ENCODE measurements around the gene RAI1.
"Not testable (repeated sequence)": the region's sequence is repeated elsewhere in the genome, so short reads cannot be mapped to it uniquely, and the experiment has no call there.

Gene RAI1

DNA sequence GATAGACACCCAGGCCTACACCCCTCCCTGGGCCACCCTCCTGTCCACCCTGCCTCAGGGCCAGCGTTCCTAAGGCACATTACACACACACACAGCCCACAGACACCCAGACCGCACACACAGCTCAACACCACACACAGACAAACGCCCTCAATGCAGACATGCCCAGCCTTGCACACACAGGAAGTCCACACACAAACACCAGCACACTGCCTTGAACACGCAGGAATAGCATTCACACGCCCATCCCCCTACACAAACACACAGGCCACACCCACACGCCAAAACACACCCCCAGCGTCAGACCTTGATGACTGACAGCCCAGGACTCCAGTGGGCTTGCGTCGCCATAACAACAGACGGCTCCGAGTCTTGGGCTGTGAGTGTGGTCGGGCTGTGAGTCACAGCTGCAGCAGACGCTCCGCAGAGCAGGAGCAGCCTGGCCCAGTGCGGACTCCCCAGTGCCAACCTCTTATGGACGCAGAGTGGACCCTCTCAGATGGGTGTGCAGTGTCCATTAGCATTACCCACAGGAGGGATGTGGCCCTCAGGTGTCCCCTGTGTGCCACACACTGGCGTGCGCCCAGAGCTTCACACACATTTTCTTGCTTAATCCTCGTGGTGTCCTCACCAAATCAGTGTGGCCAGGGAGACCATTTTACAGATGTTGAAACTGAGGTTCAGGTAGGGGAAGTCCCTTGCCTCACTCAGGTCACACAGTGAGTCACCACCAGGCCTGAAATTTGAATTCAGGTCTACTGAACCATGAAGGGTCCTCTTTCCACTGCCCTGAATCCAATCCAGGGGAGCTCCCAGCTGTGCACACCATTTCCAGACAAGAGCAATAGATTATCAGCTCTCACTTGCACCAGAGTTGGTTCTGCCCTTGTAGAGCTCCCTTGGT is 17.8 kb upstream of the RAI1 start:
- peak; percentile 63 to 84 for DNase-seq (ENCODE audit: extremely low read depth in 1 of 2, low read depth in 1 of 2)

DNA sequence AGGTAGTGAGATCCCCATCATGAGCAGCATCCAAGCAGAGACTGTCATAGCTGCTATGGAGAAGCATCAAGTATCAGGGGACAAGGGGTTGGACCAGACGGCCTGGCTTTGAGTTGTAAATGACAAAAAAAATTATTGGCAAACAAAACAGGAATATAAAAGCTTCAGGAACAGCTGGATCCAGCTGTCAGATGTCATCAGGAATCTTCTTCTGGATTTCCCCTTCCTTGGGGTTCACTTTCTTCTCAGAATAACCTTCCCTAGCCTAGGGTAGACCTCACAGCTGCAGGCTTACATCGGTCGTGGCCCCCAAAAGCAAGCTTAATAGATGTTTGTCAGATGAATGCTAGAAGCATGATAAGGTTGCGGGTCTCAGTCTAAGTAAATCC is 17.2 kb upstream of the RAI1 start:
- DNase-seq (ENCODE audit: extremely low read depth in 1 of 2, low read depth in 1 of 2) = no peak

DNA sequence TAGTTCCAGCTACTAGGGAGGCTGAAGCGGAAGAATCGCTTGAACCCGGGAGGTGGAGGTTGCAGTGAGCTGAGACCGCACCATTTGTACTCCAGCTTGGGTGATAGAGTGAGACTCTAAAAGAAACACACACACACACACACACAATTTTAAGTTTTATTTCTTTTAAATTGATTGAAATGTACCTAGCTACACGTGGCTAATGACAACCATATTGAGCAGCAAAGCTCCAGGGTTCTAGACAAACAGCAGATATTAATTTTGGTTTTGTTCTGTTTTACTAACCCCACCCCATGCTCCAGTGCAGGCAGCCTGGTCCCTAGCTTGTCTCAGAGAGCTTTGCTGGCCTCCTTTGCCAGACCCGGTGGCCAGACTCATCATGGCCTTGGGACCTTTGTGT is 16.0 kb upstream of the RAI1 start:
- no peak for DNase-seq (ENCODE audit: extremely low read depth in 1 of 2, low read depth in 1 of 2)

DNA sequence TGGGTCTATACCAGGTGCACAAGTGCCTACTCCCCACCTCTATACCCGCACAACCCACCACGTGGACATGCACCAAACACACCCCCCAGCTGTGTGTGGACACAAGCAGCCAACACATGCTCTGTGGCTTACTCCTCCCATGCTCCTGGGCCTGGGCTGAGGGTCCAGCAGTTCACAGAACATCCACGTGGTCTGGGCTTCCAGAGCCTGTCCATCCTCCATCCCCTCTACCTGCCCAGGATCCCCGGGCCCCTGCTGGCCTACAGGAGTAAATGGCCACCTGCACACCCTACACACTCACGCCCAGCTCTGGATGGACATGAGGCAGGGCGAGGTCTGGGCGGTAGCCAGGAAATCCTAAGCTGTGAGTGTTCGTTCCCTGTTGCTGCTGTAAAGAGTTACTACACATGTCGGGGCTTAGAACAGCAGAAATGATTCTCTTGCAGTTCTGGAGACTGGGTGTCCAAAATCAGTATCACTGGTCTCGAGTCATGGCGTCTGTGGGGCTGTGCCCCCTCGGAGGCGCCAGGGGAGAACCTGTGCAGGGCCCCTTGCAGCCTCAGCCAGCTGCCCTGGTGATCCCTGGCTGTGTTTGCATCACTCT is 15.0 kb upstream of the RAI1 start:
- DNase-seq (ENCODE audit: extremely low read depth in 1 of 2, low read depth in 1 of 2) = no peak

DNA sequence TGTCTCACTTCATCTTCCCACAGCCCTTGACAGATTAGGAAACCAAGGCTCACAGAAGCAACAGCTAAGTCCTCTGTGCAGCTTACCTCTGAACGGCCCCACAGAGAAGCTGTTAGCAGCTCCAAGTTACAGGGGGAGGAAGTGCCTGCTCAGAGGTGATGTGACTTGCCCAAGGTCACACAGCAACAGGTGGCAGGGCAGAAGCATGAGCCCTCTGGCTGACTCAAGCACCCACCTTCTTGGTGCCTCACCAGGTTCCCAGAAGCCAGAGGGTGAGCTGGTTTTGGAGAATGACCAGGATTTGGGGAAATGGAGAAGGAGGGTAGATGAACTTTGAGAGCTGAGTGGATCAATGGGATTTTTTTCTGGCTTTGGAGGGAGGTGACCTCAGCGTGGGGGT is 14.0 kb upstream of the RAI1 start:
- no peak for DNase-seq (ENCODE audit: extremely low read depth in 1 of 2, low read depth in 1 of 2)

DNA sequence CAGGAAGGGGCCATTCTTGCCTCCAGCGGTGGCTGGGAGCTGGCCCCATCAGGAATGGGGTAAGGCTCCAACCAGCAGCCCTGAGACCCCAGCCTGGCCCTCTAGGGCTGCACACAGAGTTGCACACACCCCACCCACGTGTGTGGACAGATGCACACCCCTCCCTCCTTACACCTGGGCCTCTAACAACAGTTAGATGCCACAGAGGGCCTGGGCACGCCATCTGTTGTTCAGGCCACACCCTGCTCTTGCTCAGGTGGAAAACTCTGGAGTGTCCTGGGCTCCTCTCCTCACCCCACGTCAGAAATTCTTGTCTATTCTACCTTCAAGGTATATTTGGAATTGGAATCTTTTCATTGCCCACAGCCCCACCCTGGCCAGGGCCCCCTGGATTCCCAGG is 13.3 kb upstream of the RAI1 start:
- DNase-seq (ENCODE audit: extremely low read depth in 1 of 2, low read depth in 1 of 2) = no peak

DNA sequence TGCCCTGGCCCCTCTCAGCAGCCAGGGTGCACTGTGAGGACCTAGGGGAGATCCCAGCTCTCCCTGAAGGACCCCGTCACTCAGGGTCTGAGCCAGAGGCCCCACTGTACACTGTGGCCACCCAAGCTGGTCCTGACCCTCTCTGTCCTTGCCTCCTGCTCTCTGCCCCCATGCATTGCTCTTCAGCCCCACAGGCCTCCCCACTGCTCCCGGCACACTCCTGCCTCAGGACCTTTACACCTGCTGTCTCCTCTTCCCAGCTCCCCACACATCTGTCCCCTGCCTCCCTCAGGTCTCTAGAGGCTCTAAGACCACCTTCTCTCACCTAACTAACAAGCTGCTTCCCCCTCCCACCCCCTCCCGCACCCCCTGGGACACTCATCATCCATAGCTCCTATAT is 12.9 kb upstream of the RAI1 start:
- no peak for DNase-seq (ENCODE audit: extremely low read depth in 1 of 2, low read depth in 1 of 2)

DNA sequence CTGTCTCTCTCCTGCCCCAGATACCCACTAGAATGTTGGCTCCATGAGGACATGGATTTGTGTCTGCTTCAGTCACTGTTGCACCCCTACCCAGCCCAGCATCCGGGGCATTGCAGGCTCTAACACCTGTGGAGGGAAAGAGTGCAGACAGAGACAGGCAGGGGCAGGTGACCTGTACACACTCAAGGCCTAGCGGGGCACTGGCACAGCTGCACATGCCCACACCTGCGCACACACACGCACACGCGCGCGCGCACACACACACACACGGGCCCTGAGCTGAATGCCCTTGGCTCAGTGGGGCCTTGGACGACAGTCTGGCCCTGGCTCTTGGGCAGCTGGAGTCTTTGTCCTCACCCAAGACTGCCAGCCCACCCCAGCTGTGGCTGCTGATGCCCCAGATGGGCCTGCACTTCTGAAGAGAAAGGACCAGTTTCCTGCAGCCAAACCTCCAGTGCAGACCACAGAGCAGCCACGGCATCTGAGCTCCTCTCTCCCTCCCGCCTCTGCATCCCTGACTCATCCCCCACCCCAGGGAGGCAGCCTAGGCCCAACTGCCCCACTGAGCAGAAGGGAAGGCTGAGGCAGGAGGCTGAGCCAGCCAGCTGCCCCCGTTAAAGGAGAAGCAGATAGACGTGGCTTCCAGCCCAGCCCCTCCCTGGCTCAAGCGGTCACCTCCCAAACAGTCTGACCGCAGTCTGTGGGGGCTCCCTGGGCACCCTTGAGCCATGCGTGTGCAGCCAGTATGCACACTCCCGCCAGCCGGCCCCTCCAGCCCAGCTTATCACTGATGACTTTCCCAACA is 12.3 kb upstream of the RAI1 start:
- peak in 1 of 2 donors; percentile 36 for DNase-seq (ENCODE audit: extremely low read depth in 1 of 2, low read depth in 1 of 2)

DNA sequence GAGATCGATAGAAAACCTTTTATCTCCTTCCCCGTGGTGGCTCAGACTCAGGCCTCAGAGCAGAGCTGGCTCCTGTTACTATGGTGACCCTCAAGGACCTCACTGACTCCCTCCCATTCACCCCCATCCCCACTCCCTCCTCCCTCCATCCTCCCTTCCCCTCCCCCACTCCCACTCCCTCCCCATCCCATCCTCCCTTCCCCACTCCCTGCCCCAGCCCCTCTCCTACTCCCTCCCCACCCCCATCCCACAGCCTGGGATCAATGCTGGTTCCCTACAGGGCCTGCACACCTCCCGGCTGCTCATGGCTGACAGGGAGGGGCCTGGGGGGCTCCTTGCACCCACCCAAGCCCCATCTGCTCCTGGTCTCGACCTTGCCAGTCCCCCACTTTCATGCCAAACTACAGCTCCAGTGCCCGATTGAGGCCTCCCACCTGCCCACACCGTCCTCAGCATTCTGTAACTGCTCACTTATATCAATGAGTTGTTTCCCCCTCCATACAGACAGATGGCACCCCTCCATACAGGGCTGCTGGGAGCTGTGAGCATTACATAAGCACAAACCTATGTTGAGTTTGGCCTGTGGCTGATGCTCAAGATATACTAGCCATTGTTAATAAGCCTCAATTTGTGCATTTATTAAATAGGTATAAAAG is 11.6 kb upstream of the RAI1 start:
- no peak for DNase-seq (ENCODE audit: extremely low read depth in 1 of 2, low read depth in 1 of 2)

DNA sequence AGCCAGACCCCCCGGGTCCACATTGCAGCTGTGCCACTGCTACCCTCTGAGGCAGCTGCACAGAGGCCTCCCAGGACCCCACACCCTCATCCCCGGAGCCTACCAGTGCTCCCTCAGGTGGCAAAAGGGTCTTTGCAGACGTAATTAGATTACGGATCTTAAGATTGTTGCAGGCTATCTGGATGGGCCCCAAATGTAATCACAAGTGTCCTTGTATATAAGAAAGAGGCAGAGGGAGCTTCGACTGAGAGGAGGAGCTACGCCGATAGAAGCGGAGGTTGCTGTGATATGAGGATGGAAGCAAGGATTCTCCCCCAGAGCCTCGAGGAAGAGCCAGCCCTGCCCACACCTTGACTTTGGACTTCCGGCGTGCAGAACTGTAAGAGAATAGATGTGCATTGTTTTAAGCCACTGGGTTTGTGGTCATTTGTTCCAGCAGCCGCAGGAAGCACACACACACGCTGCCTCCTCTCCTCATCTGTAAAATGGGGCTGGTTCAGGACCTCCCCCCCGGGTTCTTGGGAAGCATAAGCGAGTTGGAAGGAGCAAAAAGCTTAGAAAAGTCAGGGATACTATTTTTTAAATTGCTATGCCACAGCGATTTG is 10.5 kb upstream of the RAI1 start:
- DNase-seq (ENCODE audit: extremely low read depth in 1 of 2, low read depth in 1 of 2) = no peak

DNA sequence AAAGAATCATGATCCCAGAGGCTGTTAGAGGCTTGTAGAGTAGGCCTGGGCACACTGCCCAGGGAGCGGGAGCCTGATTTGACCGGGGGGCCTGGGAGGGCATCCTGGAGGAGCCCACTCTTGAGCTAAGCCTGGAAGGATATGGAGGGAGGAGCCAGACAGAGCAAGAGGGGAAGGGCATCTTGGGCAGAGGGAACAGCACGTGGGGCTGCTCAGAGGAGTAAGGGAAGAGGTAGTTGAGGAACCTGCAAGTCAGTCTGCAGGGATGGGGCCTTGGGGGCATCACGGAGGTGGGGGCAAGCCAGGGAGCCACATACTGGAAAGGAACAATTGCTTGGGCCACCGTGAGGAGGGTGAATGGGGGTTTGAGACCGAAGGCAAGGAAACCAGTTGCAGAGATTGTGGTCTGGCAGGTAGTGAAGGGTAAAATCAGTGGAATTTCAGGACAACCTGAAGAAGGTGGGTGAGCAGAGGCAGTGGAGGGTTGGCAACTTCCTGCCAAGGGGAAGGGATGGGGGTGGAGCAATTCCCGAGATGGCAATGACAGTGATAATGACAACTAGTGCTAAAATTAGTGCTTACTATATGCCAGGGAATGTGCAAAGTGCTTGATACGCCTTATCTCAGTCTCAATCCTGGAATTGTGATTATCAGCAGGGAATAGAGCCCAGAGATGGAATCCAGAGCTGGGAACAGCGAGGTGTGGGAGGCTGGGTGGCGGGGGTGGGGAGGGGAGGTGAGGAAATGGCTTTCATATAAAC is 9.7 kb upstream of the RAI1 start:
- no peak for DNase-seq (ENCODE audit: extremely low read depth in 1 of 2, low read depth in 1 of 2)

DNA sequence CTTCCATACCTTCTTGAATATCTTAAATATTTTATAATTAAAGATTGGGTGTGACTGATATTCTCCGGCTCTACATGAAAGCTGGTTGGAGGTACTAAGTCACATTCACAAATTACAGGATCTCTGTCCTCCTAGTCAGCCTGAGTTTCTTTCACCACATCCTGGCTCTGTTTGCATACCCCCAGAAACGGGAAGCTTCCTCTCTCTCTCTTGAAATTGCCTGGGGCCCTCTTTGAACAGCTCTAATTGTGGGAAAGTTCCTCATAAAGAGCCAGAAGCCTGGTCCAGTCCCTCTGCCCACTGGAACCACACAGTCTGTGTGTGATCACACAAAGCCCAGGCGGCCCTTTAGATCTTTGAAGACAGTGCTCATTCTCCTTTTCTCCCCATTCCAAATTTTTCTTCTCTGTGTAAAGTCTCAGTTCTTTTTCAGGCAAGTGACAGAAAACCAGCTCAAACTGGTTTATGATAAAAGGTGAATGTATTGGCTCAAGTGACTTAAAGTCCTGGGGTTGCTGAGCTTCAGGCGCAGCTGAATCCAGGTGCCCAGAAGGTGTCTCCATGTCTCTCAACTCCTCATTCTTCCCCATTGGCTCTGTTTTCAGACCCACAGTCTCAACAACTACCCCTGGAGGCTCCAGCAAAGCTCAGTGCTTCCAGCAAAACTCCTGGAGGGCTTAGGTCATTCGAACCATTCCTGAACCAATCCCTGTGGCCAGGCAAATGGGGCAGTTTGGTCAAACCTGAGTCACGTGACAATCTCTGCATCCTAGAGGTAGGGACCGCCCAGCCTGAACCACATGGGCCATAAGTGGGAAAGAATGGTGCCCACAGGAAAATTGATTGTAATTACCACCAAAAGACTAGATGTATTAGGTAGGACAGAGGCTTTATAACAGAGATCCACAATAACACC is 8.5 kb upstream of the RAI1 start:
- DNase-seq (ENCODE audit: extremely low read depth in 1 of 2, low read depth in 1 of 2) = no peak

DNA sequence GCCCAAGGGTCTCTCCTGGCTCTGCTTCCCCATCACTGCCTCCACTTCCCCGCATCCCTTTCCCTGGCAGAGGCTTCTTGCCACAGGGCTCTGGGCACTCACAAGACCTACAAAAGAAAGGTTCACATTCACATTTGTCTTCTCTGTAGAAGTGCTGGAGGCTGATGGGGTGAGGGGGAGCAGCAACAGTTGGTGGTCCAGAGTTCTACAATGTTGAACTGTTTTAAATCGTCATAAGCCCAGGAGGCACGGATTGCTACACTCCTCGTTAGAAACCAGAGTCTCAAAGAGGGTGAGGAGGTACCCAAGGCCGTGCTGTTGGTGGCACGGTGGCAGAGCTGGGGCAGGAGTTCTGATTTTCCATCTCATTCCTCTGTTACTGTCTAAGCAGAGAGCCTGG is 5.8 kb upstream of the RAI1 start:
- no peak for DNase-seq (ENCODE audit: extremely low read depth in 1 of 2, low read depth in 1 of 2)

DNA sequence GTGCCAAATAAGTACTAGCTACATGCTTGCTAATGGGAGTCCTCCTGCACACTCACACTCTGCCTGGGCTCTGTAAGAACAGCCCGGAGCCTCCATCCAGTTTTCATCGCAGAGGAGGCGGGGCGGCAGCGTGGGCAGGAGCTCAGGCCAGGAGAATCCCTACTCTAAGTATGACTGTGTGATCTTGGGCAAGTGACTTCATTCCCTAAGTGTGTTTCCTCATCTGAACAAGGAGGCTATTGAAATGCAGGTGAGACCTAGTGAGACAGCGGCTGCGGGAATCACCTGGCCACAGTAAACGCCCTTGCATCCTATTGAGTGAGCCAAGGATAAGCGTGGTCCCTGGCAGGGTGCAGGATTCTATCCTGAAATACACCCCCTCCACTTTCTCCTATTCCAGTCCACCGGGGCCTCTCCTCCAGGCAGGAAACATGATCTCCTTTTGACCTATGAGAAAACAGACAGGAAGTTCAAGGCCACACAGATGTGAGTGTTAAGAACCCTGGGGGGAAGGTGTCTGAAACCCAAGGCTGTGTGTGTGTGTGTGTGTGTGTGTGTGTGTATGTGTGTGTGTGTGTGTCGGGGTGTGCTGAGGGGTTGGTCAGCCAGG is 5.2 kb upstream of the RAI1 start:
- DNase-seq (ENCODE audit: extremely low read depth in 1 of 2, low read depth in 1 of 2) = no peak

DNA sequence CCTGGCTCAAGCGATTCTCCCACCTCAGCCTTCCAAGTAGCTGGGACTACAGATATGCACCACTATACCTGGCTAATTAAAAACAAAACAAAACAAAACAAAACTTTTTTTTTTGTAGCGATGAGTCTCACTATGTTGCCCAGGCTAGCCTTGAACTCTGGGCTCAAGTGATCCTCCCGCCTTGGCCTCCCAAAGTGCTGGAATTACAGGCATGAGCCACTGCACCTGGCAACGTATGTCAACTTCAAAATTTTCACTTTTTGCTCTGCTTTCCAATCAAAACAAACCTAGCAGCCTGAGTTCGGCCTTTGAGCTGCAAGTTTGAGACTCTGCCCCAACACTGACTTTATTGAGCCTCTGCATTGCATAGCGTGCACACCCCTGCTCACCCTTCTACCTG is 4.5 kb upstream of the RAI1 start:
- no peak for DNase-seq (ENCODE audit: extremely low read depth in 1 of 2, low read depth in 1 of 2)

DNA sequence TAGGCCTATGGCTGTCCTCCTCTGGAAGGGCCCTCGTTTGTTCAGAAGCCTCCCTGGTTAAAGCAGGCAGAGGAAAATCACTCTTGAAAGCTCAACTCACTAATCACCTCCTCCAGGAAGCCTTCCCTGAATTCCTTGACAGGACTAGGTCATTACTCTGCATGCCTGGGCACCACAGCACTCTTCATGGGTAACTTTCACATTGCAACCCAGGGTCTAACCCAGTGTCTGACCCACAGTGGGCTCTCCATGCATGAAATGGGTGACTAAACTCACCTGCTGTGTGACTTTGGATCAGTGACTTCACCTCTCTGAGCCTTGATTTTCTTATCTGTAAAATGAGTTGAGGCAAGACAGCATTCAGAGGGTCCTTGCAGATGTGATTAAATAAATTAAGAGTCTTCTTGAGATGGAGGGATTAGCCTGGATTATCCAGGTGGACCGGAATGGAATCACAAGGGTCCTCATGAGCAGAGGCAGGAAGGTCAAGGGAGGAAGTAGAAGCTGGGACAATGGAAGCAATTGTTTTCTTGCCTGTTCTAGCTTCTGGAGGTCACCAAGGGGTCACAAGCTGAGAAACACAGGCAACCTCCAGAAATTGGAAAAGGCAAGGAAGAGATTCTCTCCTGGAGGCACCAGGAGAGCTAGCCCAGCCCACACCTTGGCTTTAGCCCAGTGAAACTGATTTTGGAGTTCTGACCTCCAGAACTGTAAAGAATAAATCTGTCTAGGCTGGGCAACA is 3.8 kb upstream of the RAI1 start:
- no peak for DNase-seq (ENCODE audit: extremely low read depth in 1 of 2, low read depth in 1 of 2)

DNA sequence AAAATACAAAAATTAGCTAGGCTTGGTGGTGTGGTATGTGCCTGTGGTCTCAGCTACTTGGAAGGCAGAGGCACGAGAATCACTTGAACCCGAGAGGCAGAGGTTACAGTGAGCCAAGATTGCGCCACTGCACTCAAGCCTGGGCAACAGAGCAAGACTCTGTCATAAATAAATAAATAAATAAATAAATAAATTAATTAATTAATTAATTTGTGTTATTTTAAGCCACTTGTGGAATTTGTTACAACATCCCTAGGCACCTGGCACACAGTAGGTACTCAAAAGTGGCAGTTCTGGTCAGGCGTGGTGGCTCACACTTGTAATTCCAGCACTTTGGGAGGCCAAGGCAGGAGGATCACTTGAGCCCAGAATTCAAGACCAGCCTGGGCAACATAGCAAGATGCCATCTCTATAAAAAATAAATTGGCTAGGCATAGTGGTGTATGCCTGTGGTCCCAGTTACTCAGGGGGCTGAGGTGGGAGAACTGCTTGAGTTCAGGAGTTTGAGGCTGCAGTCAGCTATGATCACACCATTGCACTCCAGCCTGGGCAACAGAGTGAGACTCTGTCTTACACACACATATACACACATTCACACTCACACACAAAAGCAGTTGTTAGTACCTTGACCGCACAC is 3.1 kb upstream of the RAI1 start:
- not testable (repeated sequence) for DNase-seq (ENCODE audit: extremely low read depth in 1 of 2, low read depth in 1 of 2)

Measured in stimulated activated CD8-positive, alpha-beta memory T cell treated with anti-CD3 and anti-CD28 coated beads, Interleukin-7, amount 100 ng/mL, for 48 hours (primary cell).